ENCODE measurements around the gene ASXL1.

GRCh38 chr20:32339116-32339515, 19.0 kb upstream of the ASXL1 start:
- TF ChIP-seq, protein P1, sequence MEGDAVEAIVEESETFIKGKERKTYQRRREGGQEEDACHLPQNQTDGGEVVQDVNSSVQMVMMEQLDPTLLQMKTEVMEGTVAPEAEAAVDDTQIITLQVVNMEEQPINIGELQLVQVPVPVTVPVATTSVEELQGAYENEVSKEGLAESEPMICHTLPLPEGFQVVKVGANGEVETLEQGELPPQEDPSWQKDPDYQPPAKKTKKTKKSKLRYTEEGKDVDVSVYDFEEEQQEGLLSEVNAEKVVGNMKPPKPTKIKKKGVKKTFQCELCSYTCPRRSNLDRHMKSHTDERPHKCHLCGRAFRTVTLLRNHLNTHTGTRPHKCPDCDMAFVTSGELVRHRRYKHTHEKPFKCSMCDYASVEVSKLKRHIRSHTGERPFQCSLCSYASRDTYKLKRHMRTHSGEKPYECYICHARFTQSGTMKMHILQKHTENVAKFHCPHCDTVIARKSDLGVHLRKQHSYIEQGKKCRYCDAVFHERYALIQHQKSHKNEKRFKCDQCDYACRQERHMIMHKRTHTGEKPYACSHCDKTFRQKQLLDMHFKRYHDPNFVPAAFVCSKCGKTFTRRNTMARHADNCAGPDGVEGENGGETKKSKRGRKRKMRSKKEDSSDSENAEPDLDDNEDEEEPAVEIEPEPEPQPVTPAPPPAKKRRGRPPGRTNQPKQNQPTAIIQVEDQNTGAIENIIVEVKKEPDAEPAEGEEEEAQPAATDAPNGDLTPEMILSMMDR (conservative IDR thresholded peaks at IDR 0.05; ENCODE audit: low read depth in 2 of 2), result no peak
- TF ChIP-seq ZNF331 (CRISPR knock-in tag; IDR thresholded peaks at IDR 0.05; ENCODE audit: low read depth) (no peak), REST (IDR thresholded peaks at IDR 0.05; ENCODE audit: unreplicated experiment) (no peak)

Measured in GM23338 (cell line).